ENCODE measurements around the gene SYNDIG1L. TPM values are rescaled to one million over a fixed set of nuclear protein-coding genes. Genes with fewer than 3 reads are reported as not detected.

Gene SYNDIG1L
- total RNA-seq, 1 experiment from 2014 or later: 0.33 TPM

DNA sequence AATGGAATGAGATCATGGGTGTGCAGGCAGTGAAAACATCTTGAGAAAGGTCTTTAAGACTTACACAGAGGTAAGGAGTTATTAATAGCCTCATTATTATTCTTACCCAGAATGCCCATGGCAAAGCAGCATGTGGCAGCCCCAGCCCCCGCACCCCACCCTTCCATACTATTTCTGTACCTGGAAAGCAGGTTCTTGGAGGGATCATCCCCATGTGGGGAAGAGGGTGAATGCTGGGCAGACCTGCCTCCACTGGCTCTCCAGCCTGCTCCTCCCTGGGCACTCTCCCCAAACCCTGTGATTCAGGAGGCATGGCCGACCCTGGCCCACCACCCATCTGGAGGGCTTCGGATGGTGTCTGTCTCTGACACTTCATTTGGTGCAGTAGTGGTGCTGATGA lies 38.8 kb upstream of the SYNDIG1L start:
- Histone ChIP-seq H3T11ph (ENCODE audit: low read length) (no peak overlapping the region), H3K79me1 (ENCODE audit: insufficient read depth, low read depth, low read length, poor library complexity, severe bottlenecking) (no peaks in the 10 kb centered on the region), H2BK12ac (ENCODE audit: insufficient read length, low read depth, low read length) (no peak overlapping the region), H3K4me2 (ENCODE audit: insufficient read depth, insufficient read length, low read length) (no peak overlapping the region), H3K27me3 (ENCODE audit: insufficient read depth, low read length) (no peaks in the 10 kb centered on the region), H2BK5ac (ENCODE audit: insufficient read length, low read length) (no peak overlapping the region), H3K4ac (ENCODE audit: low read depth, low read length) (no peak overlapping the region), H3K14ac (ENCODE audit: insufficient read depth, low read length) (no peak overlapping the region), H2BK120ac (ENCODE audit: low read depth, low read length, poor library complexity, severe bottlenecking) (no peak overlapping the region), H4K91ac (ENCODE audit: insufficient read length, low read depth, low read length) (no peak overlapping the region), H2BK15ac (ENCODE audit: low read depth, low read length) (no peak overlapping the region), H2AFZ (ENCODE audit: low read length) (no peak overlapping the region), H4K8ac (replicated peaks; ENCODE audit: insufficient read length, low read depth, low read length) (no peak overlapping the region), H3K27ac (ENCODE audit: insufficient read length, low read depth, low read length) (no peak overlapping the region), H3K9me3 (ENCODE audit: control insufficient read depth, low read depth, low read length) (no peaks in the 10 kb centered on the region), H3K79me2 (ENCODE audit: insufficient read depth, low read length) (no peaks in the 10 kb centered on the region), H3K4me1 (ENCODE audit: insufficient read depth, low read length) (no peaks in the 10 kb centered on the region), H2AK5ac (ENCODE audit: insufficient read length, low read length) (no peak overlapping the region), H4K20me1 (ENCODE audit: control insufficient read depth, insufficient read depth, insufficient read length) (no peaks in the 10 kb centered on the region), H4K5ac (ENCODE audit: insufficient read length, low read depth, low read length) (no peak overlapping the region), H3K56ac (ENCODE audit: insufficient read length, low read depth, low read length) (no peak overlapping the region), H2BK20ac (ENCODE audit: low read depth, low read length, poor library complexity, severe bottlenecking) (no peak overlapping the region), H3K23ac (ENCODE audit: insufficient read length, low read depth, low read length) (no peak overlapping the region), H3K23me2 (ENCODE audit: insufficient read length, low read depth, low read length, poor library complexity, severe bottlenecking) (no peaks in the 10 kb centered on the region), H3K18ac (ENCODE audit: insufficient read length, low read depth, low read length) (no peak overlapping the region), H3K9ac (ENCODE audit: extremely low read depth, insufficient read length, low read length) (no peak overlapping the region)
- Mint-ChIP-seq H3K4me1 (peaks cover 2 to 17% of the 10 kb centered on the region in 2 experiments), H3K4me3 (no peak overlapping the region), H3K27ac (no peak overlapping the region), H3K36me3 (ENCODE audit: insufficient read depth in 1 of 3, low read depth in 3 of 3) (no peaks in the 10 kb centered on the region), H3K9me3 (no peaks in the 10 kb centered on the region), H3K27me3 (ENCODE audit: low read depth) (no peaks in the 10 kb centered on the region; the same call in 1 of the 2 replicates)
- no CpG with 5 or more reads among the region's 3 CpGs for WGBS (ENCODE audit: extremely low coverage, insufficient read length, low lambda C conversion rate)
- TF ChIP-seq, protein P1, sequence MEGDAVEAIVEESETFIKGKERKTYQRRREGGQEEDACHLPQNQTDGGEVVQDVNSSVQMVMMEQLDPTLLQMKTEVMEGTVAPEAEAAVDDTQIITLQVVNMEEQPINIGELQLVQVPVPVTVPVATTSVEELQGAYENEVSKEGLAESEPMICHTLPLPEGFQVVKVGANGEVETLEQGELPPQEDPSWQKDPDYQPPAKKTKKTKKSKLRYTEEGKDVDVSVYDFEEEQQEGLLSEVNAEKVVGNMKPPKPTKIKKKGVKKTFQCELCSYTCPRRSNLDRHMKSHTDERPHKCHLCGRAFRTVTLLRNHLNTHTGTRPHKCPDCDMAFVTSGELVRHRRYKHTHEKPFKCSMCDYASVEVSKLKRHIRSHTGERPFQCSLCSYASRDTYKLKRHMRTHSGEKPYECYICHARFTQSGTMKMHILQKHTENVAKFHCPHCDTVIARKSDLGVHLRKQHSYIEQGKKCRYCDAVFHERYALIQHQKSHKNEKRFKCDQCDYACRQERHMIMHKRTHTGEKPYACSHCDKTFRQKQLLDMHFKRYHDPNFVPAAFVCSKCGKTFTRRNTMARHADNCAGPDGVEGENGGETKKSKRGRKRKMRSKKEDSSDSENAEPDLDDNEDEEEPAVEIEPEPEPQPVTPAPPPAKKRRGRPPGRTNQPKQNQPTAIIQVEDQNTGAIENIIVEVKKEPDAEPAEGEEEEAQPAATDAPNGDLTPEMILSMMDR (conservative IDR thresholded peaks at IDR 0.05): no peak
- no peak for DNase-seq
